IPS-NIHi7 (cell line): ENCODE results near the gene PPP1R14D.

Experiments used
- DNase-seq: peaks from one replicate; pipeline ENCODE4 v3.0.0; 2012; ENCODE audit warnings: mixed read lengths; ENCODE audit errors: extremely low spot score

The PPP1R14D gene

DNA sequence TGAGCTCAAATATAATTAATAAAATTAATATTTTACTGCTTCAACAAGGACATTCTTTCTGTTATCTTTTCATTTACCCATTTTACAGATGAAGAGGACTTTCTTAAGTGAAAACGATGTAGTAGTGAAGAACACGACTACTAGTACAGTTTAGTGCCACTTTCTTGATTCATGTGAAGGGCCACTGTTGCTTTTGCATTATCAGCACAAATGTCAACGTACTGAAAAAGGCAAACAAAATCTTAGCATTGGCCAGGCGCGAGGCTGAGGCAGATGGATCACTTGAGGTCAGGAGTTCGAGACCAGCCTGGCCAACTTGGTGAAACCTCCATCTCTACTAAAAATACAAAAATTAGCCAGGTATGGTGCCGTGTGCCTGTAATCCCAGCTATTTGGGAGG is 9.5 kb downstream of the PPP1R14D start:
- DNase-seq = no peak

GRCh38 chr15:40815042-40815698 is 13.3 kb downstream of the PPP1R14D start:
- DNase-seq = no peak

DNA sequence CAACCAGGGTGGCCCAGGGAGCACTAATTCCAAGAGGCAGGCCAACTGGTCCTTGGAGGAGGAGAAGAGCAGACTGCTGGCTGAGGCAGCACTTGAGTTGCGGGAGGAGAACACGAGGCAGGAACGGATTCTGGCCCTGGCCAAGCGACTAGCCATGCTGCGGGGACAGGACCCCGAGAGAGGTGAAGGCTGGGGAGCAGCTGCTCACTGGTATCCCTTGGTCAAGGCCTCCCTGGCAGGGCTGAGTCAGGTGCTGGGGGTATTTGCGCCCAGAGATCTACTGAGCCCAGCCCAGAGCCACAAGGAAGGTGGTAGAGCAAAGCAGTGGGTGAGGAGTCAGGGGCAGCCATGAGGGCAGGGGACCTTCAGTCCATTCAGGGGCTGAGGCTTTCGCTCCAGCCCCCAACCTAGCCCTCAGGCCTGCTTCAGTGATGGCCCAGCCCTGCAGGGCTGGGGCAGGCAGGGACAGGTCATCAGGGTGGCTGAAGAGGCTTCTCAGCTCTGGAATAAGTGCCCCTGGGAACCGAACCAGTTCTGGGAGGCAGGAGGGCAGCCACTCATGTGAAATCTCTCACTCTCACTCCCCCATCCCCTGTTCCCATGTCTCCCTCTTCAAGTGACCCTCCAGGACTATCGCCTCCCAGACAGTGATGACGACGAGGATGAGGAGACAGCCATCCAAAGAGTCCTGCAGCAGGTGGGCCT is 15.6 kb downstream of the PPP1R14D start:
- DNase-seq = no peak

- DNase-seq = no peak
Observed at GRCh38 chr15:40808861-40809450, 19.6 kb downstream of the PPP1R14D start.

GRCh38 chr15:40807888-40808461 is 20.5 kb downstream of the PPP1R14D start:
- no peak for DNase-seq

DNA sequence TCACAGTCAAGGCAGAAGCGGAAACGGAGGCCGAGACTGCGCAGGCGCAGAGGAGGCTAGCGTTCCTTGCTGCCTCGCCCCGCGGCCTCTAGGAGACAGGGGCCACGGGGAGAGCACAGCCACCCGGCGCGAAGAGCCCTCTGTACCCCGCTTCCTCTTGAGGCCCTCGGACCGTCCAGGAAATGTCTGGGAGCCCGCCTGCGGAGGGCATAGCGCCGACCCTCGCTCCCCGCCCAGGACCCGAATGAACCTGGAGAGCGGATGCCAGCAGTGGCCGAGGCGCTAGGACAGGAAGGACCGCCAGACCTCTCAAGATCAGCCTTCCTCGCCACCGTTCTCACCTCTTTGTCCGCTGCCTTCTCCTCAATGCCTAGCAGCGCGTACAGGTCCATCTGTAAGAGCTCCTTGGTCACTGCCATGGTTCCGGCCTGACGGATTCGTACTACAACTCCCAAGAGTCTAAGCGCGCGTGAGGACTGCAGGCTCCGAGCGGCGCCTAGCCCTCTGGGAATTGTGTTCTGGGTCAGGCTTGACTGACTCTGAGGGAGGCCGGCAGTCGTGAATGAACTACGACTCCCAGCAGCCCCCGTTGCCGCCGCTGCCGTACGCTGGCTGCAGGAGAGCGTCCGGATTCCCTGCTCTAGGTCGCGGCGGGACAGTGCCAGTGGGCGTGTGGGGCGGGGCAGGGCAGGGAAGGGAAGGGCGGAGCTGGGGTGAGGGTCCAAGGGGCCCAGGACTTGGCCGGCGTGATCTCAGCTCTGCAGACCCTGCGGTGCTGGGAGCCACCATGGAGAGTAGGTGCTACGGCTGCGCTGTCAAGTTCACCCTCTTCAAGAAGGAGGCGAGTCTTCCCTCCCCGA is 21.2 kb downstream of the PPP1R14D start, which contains the start of the genes DNAJC17 and ZFYVE19:
DNAJC17 (minus strand) TSS at position 446 of the 860 bp plus-strand sequence; CDS start at position 419, 27 bp downstream.
ZFYVE19 (plus strand) TSS at position 62 of the 860 bp plus-strand sequence; CDS start at position 563, 501 bp downstream.
- peak; percentile 94 for DNase-seq

DNA sequence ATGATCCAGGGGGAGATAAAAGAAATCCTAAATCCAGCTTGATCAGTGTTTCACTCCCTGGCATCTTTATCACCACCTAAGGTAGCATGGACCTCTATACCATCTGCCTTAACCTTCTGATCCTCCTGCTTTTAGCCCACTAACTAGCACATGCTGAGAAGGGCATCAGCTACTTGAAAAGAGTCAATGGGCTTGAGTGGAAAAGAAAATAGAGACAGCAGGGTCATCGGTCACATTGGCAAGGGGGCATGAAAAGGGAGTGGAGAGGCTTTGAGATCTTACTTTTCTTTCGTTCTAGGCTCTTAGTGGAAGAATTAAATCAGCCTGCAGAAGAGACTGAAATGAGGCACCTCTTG is 21.9 kb downstream of the PPP1R14D start:
- no peak for DNase-seq

- DNase-seq = no peak
Observed at GRCh38 chr15:40803688-40804087, 24.8 kb downstream of the PPP1R14D start.

- DNase-seq = no peak
Observed at GRCh38 chr15:40803076-40803475, 25.4 kb downstream of the PPP1R14D start.

DNA sequence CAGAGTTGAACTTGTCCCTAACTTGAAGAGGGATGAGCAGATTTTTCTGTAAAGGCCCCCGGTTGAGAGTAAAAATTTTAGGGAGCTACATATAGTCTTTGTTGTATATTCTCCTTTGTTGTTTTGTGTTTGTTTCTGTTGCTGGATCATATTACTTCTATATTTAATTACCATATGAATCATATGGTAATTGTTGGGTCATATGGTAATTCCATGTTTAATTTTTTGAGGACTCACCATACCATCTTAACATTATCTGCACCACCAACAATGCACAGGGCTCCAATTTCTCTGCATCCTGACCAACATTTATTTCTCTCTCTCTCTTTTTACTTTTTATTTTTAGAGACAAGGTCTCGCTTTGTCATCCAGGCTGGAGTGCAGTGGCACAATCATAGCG is 29.0 kb downstream of the PPP1R14D start:
- no peak for DNase-seq

GRCh38 chr15:40796512-40796911 is 32.0 kb downstream of the PPP1R14D start:
- DNase-seq = no peak

GRCh38 chr15:40796041-40796440 is 32.5 kb downstream of the PPP1R14D start:
- DNase-seq = no peak

DNA sequence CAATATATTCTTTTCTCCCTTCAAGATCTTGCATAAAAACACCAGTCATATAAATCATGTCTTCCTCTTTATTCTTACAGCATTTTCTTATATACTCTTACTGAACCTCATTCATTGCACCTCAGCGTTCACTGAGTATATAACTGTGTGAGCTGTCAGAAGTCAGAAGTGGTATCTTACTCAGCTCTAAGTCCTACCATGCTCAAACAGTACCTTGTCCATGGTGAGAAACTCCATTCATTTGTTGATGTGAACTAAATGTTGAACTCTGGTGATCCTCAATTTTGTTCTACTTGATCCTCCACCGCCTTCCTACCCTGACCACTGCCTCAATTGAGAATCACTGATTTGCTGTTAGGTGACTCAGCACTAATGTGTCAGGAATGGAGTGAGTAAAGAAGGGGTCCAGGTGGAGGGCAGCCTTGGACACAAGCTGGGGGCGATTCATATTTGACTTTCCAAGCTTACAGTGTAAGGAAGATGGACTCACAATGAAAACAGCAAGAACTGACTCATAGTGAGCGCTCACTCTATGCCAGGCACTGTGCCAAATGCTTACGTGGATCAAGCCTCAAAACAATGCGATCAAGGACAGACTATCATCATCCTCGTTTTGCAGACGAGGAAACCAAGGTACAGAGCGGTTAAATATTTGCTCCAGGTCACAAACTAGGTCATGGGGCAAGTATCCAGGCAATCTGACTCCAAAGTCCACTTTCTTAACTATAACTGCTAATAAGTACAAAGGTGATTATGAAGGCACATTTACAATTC is 35.1 kb downstream of the PPP1R14D start:
- DNase-seq = no peak

DNA sequence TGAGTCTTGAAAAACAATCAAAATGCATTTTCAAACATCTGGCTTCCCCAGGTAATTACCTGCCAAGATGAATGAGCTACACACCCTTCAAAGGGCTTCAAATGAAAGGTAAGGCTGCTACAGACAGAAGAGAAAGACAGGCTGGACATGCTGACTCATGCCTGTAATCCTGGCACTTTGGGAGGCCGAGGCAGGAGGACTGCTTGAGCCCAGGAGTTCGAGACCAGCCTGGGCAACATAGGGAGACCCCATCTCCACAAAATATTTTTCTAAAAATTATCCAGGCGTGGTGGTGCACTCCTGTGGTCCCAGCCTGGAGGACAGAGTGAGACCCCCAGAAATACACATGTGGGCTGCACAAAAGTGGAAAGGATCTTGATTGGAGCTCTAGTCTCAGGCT is 36.1 kb downstream of the PPP1R14D start:
- no peak for DNase-seq

- no peak for DNase-seq
Observed at GRCh38 chr15:40790718-40791117, 37.8 kb downstream of the PPP1R14D start.

- DNase-seq = no peak
Observed at GRCh38 chr15:40789999-40790398, 38.5 kb downstream of the PPP1R14D start.

- no peak for DNase-seq
Observed at GRCh38 chr15:40789119-40789518, 39.4 kb downstream of the PPP1R14D start.

- no peak for DNase-seq
Observed at GRCh38 chr15:40787991-40788390, 40.5 kb downstream of the PPP1R14D start.

DNA sequence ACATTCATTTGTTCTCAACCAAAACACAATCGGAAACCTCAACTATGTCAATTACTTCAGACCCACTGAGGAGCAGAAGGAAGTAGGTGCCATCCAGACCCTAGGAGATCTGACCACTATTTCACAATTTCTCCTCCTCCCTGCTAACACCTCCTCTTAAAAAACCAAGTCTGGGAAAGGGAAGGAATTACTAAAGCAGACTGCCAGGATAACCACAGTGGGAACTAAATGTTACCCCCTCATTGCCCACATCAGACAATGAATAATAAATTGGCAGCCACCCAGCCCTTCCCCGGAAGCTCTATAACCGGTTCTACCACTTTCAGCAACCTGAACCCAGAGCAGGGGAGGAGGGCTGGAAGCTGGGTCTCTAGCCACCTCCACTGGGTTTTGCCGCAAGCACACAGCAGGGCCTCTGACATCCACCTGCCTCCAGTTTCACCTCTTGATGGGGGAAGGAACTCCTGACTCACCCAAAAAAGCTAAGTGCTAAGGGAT is 41.1 kb downstream of the PPP1R14D start:
- peak; percentile 80 for DNase-seq

- no peak for DNase-seq
Observed at GRCh38 chr15:40785814-40786213, 42.7 kb downstream of the PPP1R14D start.

GRCh38 chr15:40785164-40785563 is 43.3 kb downstream of the PPP1R14D start:
- DNase-seq = no peak
